GM03348 (cell line): Measurements from ENCODE around the gene IMPDH1.

ENCODE experiments used
- DNase-seq: peaks from one replicate; pipeline ENCODE4 v3.0.0; 2012; ENCODE audit warnings: low spot score

The IMPDH1 gene

GRCh38 chr7:128434413-128435326 is 24.9 kb upstream of the IMPDH1 start:
- no peak for DNase-seq

DNA sequence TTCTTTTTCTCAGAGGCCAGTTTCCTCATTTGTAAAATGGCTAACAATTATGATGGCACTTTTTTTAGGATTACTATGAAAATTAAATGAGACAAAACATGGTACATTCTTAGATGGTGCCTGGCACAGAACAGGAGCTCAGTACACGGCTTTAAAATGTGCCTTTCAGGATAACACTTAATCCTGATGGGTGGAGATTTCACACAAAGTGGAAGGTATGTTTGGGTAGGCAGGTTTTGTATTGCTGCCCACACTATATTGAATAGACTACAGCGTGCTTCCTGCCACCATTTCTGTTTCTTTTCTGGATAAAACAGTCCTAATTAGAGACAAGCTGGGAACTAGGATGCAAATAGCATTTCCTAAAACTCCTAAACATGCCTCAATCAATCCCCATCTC is 22.0 kb upstream of the IMPDH1 start:
- no peak for DNase-seq

DNA sequence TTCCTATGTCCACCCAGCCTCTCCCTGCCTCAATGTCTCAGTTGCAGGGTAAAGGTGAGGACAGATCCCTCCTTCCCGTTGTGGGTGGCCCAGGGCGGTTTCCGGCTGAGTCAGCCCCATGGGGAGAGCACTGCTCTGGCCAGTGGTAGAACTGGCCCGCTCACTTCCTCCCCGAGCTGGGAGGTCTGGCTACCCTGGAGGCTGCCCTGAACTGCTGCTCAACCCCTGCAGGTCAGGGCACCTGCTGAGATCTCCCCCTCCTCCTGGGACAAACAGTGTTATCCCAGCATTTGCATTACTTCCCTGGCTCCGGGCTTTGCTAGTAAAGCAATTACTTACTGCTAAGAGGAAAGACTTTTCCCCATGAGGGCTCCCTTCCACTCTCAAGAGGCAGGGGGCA is 21.4 kb upstream of the IMPDH1 start:
- DNase-seq = no peak

DNA sequence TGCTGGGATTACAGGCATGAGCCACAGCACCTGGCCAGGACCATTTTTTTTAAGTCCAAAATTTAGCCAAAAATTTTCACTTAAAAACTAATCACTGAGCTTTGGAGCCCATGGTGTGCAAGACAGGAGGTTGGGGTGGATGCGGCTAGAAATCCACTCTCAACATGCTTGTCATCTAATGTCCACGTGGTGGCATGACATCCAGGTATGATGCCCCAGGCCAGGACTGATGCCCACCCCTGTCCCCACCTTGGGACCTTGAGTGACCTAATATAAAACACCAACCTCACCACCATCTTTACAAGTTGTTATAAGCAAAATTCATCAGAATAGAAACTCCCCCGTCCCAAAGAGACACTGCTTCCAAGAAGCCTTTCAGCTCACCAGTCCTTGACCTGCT is 20.4 kb upstream of the IMPDH1 start:
- DNase-seq = no peak

- DNase-seq = peak; percentile 74
Observed at GRCh38 chr7:128427289-128427891, 17.6 kb upstream of the IMPDH1 start.

DNA sequence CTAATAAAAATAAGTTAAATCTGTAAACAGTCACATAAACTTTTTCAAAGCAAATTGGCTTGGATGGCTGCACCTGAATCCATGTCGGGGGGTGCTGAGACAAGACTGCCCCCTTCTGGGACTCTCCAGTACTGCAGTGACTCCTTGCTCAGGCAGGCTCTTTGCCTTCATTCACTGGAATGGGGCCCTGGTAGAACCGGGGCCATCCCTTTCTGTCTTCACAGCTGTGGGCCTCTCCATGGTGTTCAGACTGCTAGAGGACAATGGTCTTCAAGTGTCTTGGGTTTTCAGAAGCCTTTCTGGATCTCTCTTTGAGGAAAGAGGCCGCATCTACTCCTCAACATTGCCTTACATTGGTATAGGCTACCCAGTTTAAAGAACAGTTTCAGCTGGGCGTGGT is 16.1 kb upstream of the IMPDH1 start:
- peak; percentile 87 for DNase-seq

DNA sequence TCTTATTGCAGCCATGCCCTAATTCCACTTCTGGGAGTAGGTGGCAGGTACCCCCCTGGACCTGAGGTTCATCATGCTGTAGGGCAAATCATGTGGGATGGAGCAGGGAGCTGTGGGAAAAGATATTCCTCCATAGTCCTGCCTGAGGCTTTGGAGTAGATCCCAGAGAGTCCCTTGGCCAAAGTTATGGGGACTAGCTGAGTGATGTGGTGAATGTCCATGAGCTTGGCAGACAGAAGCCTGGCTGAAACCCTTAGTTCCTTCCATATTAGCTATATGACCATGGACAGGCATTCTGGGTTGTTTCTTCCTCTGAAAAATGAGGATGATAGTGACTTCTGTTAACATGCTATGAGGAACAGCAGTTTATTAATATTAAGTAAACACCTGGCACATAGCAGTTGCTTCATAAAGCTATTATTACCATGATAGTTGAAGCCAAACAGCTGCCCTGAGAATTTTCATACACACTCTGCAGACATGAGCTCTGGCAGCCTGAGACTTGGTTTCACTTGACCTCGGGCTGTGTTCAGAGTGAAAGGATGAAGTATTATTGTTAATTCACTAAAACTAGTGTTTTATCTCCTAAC is 15.0 kb upstream of the IMPDH1 start:
- no peak for DNase-seq

- no peak for DNase-seq
Observed at GRCh38 chr7:128422842-128423241, 13.1 kb upstream of the IMPDH1 start.

- no peak for DNase-seq
Observed at GRCh38 chr7:128422037-128422436, 12.3 kb upstream of the IMPDH1 start.

DNA sequence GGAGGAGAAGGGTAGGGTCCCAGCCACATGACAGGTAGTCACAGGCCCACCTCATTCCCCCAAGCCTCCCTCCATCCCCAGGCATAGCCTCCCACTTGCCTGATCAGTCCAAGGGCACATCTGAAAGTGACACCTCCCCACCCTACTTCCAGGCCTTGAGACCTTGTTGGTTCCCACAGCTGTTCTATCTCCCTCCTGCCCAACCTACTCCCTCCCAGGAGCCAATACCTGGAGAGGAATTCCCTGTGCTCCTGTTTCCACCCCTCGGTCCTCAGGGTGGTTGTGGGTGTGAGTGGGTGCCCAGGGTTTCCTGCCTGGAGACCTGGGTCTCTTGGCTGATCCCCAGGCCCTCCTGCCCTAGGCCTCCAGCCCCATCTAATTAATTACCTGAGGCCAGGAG is 11.6 kb upstream of the IMPDH1 start:
- no peak for DNase-seq

- no peak for DNase-seq
Observed at GRCh38 chr7:128420773-128421172, 11.0 kb upstream of the IMPDH1 start.

- no peak for DNase-seq
Observed at GRCh38 chr7:128419257-128419656, 9.5 kb upstream of the IMPDH1 start.

GRCh38 chr7:128417071-128417470 is 7.3 kb upstream of the IMPDH1 start:
- DNase-seq = no peak

- DNase-seq = no peak
Observed at GRCh38 chr7:128415217-128415785, 5.5 kb upstream of the IMPDH1 start.

- no peak for DNase-seq
Observed at GRCh38 chr7:128410451-128410753, 620 bp upstream of the IMPDH1 start.

DNA sequence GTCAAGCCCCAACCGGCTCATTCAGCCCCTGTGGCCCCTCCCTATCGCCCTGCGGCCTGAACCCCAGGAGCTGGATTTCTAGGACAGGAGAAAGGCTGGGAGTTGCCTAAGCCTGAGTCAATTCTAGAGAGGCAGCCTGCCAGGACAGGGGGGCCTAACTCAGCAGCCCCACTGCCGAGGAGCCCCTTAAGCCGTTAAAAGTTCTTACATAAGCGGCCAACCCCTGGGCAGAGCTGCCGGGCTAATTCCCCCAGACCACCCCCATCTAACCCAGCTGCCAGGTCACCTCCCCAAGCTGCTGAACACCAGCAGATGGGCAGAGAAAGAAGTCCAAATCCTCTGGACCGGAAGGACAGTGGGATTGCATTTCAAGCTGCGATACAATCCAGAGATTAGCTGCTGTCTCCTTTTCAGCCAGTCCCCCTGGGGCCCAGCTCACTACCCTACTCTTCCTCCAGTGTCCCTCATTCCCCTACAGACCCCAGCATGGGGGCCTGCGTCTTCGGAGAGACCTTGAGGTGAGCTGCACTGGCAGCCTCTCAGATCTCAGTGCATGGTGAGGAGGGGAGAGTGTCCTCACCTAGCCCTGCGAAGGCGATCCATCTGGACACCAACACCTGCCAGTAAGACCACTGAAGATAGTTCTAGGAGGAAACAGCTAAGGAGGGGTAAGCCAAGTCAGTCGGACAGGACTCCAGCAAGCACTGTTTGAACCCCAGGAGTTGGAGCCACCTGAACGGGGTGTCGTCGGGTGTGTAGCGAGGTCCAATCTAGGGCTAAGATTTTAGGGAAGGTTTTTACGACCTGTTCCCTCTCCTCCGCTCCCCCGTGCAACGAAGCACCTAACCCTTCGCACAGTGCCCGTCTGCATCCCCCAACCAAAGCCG is 830 bp downstream of the IMPDH1 start:
- peak; percentile 56 for DNase-seq

GRCh38 chr7:128407751-128408708 is 1.8 kb downstream of the IMPDH1 start:
- DNase-seq = no peak

DNA sequence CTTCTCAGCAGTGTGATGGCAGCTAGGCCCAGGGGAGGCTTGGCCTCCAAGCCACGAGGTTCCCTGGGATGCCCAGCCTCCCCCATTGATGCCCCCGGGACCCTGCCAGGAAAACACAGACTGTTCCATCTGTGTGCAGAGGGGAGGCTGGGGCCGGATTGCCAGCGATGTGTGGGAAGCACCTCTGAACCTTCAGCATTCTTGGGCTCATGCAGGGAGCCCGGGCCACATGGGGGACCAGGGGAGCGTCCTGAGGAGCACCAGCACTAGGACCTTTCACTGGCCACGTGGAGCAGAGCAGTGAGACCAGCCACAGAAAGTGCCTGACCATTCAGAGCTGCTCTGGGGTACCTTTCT is 2.6 kb downstream of the IMPDH1 start:
- DNase-seq = no peak

GRCh38 chr7:128406314-128407232 is 3.2 kb downstream of the IMPDH1 start:
- DNase-seq = no peak
